Lower lobe of right lung (tissue), 2 donors: Measurements from ENCODE around the gene KLHL22. TPM values are rescaled to one million over a fixed set of nuclear protein-coding genes. Genes with fewer than 3 reads are reported as not detected.
A peak's percentile ranks its signal among the peaks of the same experiment; 100 is the strongest.
"Not testable (repeated sequence)": the region's sequence is repeated elsewhere in the genome, so short reads cannot be mapped to it uniquely, and the experiment has no call there.

Experiments used
- ATAC-seq, 2 donors: fragments of 200-7000 bp; cut with Tn5 transposase; one replicate each; pipeline ENCODE4 v1.9.1; 2020 to 2022; ENCODE audit warnings: mild to moderate bottlenecking in 2 of 2, moderate library complexity in 2 of 2
- DNase-seq: peaks from one replicate; pipeline ENCODE4 v3.0.0-alpha.2; 2020
- H3K27ac ChIP-seq: fragments of 200-600 bp; one replicate; pipeline ENCODE4 v1.8.0; 2022
- H3K27me3 ChIP-seq: fragments of 200-600 bp; one replicate; pipeline ENCODE4 v1.8.0; 2022; ENCODE audit warnings: low read depth
- H3K36me3 ChIP-seq: fragments of 200-600 bp; one replicate; pipeline ENCODE4 v1.8.0; 2022; ENCODE audit warnings: mild to moderate bottlenecking
- H3K4me1 ChIP-seq: fragments of 200-600 bp; one replicate; pipeline ENCODE4 v1.8.0; 2022
- H3K4me3 ChIP-seq: fragments of 200-600 bp; one replicate; pipeline ENCODE4 v1.8.0; 2022; ENCODE audit warnings: mild to moderate bottlenecking
- H3K9me3 ChIP-seq: fragments of 200-600 bp; one replicate; pipeline ENCODE4 v1.8.0; 2022
- intact Hi-C: fragments of 100-400 bp; cut with DNase I; formaldehyde crosslinking; loops from one replicate; pipeline ENCODE4 v1.11.0; 2022
- total RNA-seq: library from RNA; stranded (reverse); fragmentation: NEBNext Ultra II Directional; extraction: Animal tissue kit (Norgen Biotek cat#: 25700); gene quantifications from one replicate; pipeline ENCODE4 v1.2.1, GENCODE V29; 2021
- TF ChIP-seq, protein P1 (sequence below): fragments of 200-600 bp; IDR thresholded peaks from one replicate; pipeline ENCODE4 v1.8.0; 2022; ENCODE audit warnings: antibody characterized with exemption, mild to moderate bottlenecking
- donor health status: DM: no; HTN: yes; CAD: no; lungs with severe emphysema.

The KLHL22 gene
- total RNA-seq, 1 donor from 2014 or later: 24.0 TPM

DNA sequence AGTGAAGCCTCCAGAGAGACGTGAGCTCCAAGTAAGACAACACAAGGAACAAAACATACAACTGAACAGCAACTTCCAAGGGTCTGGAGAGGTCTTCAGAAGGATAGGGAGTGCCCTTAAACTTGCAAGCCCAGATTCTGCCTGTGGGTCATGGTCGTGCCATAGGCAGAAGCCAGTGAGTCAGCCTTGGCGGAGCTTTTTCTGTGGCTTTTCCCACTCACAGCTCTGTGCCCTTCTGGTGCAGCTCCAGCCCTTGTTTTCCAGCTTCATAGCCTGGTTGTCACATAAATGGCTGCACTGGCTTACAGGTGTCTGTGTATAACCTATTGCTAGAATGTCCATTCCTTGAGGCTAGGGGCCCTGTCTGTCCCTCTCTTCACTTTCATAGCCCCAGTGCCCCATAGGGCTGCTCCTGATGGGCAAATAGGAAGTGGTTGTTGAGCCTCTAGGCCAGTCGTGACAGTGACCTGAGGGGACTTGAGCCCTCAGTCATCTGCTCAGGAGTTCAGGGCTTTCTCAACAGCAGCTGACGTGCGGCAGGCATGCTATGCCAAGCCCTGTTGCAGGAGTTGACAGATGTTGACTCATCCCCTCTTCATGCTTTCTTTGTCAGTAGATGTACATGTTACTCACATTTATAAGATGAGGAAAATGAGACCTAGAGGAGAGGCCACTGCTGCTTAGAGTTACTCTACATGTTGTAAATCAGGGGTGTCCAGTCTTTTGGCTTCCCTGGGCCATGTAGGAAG lies 19.2 kb upstream of the KLHL22 start:
- H3K4me3 ChIP-seq: no peak overlapping the region
- TF ChIP-seq, protein P1, sequence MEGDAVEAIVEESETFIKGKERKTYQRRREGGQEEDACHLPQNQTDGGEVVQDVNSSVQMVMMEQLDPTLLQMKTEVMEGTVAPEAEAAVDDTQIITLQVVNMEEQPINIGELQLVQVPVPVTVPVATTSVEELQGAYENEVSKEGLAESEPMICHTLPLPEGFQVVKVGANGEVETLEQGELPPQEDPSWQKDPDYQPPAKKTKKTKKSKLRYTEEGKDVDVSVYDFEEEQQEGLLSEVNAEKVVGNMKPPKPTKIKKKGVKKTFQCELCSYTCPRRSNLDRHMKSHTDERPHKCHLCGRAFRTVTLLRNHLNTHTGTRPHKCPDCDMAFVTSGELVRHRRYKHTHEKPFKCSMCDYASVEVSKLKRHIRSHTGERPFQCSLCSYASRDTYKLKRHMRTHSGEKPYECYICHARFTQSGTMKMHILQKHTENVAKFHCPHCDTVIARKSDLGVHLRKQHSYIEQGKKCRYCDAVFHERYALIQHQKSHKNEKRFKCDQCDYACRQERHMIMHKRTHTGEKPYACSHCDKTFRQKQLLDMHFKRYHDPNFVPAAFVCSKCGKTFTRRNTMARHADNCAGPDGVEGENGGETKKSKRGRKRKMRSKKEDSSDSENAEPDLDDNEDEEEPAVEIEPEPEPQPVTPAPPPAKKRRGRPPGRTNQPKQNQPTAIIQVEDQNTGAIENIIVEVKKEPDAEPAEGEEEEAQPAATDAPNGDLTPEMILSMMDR: no peak
- intact Hi-C loops: no loop called here
- peaks cover 63% of the 10 kb centered on the region for H3K4me1 ChIP-seq
- ATAC-seq: peak in 1 of 2 donors; percentile 5
- H3K36me3 ChIP-seq: peaks cover 25% of the 10 kb centered on the region
- no peaks in the 10 kb centered on the region for H3K9me3 ChIP-seq
- no peak for DNase-seq
- no peak overlapping the region for H3K27ac ChIP-seq
- H3K27me3 ChIP-seq: no peaks in the 10 kb centered on the region

DNA sequence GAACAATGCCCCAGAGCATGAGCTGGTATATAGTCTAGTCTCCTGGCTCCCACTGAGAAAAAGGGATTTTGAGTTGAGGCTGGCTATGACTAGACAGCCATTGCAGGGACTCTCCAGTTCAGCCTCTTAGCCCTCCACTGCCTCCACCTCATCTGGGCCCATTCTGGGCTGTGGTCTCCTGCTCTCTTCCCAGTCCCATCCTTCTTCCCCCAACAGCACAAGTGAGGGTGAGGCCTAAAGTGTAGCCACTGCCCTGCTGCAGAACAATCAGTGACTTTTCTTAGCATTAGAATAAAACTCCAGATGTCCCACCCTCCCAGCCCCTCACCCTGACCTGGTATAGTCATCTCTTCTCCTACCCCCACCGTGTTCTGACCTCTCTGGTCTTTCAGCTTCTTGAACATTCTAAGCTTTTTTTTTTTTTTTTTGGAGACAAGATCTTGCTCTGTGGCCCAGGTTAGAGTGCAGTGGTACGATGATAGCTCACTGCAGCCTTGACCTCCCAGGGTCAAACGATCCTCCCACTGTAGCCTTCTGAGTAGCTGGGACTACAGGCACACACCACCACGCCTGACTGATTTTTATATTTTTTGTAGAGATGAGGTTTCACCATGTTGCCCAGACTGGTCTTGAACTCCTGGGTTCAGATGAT lies 16.1 kb upstream of the KLHL22 start:
- DNase-seq: no peak
- Histone ChIP-seq H3K36me3 (peaks cover 12% of the 10 kb centered on the region), H3K27ac (peak overlapping the region; percentile 24), H3K4me1 (peaks cover 69% of the 10 kb centered on the region), H3K4me3 (no peak overlapping the region), H3K9me3 (no peaks in the 10 kb centered on the region), H3K27me3 (no peaks in the 10 kb centered on the region)
- TF ChIP-seq, protein P1: no peak
- intact Hi-C loops: no loop called here
- no peak for ATAC-seq

DNA sequence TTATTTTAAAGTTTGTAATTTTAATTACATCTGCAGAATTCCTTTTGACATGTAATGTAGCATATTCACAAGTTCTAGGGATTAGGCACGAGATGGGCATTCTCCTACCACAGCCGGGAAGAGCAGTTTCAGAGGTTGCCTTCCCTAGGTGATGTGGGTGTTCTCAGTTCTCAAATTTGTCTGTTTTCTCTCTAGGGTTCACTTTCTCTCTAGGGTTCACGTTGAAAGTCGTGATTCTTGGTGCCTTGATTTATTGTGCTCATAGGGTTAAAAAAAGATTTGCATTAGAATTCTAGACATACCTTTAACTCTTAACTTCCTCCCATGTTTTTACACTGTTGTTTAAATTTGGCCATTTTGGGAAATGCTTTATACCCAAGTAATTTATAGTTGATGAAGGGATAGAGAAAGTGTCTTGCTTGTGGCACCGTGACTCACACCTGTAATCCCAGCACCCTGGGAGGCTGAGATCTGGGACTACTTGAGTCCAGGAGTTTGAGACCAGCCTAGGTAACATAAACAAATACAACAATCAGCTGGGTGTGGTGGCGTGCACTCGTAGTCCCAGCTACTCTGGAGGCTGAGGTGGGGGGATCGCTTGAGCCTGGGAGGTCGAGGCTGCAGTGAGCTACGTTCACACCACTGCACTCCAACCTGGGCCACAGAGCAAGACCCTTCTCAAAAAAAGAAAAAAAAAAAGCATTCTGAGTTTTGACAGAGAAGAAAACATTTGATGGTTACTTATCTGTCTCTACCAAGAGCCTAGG lies 15.4 kb upstream of the KLHL22 start:
- Histone ChIP-seq H3K4me3 (no peak overlapping the region), H3K9me3 (no peaks in the 10 kb centered on the region)

DNA sequence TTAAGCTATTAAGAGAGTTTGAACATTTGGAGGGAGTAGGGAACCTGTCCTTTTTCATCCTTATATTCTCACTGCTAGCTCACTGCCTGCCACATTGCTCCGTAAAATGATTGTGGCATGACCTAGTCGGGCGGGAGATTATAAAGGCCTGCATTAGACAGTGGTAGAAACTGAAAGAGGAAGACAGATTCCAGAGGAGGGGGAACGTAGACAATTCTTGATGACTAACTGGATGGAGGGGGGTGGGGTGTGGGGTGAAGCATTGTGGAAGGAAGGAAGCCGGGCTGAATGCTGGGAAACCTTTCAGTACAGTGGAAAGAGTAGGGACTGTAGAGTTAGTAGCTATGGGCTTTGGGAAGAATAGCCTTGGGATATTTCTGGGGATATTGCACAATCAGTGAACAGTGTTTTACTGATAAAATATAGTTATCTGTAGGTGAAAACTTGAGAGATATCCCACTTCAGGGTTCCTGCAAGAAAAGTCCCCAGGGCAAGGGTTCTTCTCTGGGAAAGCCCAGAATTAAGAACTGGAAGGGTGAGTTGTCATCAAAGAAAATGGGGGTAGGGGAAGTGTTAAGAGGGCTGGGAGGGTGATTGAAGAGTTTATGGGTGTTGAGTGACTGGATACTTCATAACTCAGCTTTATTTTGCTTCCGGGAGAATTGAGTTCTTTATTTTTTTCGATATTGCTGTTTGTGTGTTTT lies 13.9 kb upstream of the KLHL22 start:
- peak overlapping the region; percentile 97 for H3K27ac ChIP-seq
- H3K4me1 ChIP-seq: peaks cover 55% of the 10 kb centered on the region
- TF ChIP-seq, protein P1: no peak
- peak; percentile 76 to 85 for ATAC-seq
- DNase-seq: peak; percentile 80
- intact Hi-C loops: no loop called here
- no peaks in the 10 kb centered on the region for H3K27me3 ChIP-seq
- no peaks in the 10 kb centered on the region for H3K9me3 ChIP-seq
- H3K4me3 ChIP-seq: peak overlapping the region; percentile 92
- peaks cover 8% of the 10 kb centered on the region for H3K36me3 ChIP-seq

More for the DNA sequence above, 15.4 kb upstream of the KLHL22 start:
- TF ChIP-seq, protein P1: no peak
- Histone ChIP-seq H3K27me3 (no peaks in the 10 kb centered on the region), H3K36me3 (peaks cover 12% of the 10 kb centered on the region), H3K4me1 (peaks cover 63% of the 10 kb centered on the region), H3K27ac (peak overlapping the region; percentile 97)
- DNase-seq (no peak), ATAC-seq (no peak)
- intact Hi-C loops: no loop called here

DNA sequence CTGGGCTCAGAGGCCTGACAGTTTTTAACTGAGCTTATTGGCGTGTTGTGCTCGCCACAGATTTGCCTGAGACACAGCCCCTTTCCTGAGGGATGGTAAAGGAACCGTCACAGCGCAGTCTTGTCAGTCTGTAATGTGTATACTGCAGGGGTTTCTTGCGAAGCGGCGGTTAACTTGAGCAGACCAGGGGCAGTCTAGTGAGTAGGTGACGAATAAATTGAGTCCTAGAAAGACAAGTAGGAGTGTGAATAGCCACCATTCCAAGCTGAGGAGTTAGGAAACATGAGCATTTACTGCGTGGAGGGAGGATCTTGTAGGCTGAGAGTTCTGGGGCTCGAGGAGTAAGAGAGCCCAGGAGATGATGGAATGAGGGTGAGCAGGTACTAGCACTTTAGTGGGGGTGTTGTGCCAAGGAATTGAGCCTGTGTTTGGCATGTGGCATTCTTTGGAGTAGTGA lies 13.2 kb upstream of the KLHL22 start:
- ATAC-seq (peak; percentile 13 to 15), DNase-seq (no peak)
- TF ChIP-seq, protein P1: no peak
- intact Hi-C loops: no loop called here
- H3K27me3 ChIP-seq: no peaks in the 10 kb centered on the region
- peak overlapping the region; percentile 92 for H3K4me3 ChIP-seq
- H3K36me3 ChIP-seq: peaks cover 2% of the 10 kb centered on the region
- no peaks in the 10 kb centered on the region for H3K9me3 ChIP-seq
- peaks cover 49% of the 10 kb centered on the region for H3K4me1 ChIP-seq
- H3K27ac ChIP-seq: peak overlapping the region; percentile 97

DNA sequence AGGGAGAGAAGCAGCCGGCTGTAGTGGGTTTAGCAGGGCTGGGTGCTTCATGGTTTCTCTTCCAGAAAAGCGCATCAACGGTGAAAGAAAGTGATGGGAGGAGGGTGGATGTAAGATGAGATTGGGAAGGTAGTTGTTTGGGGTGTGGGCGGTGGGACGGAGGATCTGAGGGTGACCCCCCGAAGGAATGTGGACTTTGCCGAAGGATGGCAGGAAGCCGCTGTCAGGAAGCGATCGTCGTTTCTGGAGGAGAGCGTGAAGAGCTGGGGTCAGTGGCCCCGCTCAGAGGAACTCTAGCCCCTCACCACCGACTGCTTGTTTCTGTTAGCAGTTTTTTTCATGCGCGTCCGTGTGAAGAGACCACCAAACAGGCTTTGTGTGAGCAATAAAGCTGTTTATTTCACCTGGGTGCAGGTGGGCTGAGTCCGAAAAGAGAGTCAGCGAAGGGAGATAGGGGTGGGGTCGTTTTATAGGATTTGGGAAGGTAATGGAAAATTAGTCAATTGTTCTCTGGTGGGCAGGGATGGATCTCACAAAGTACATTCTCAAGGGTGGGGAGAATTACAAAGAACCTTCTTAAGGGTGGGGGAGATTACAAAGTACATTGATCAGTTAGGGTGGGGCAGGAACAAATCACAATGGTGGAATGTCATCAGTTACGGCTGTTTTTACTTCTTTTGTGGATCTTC lies 12.6 kb upstream of the KLHL22 start:
- H3K4me1 ChIP-seq: peaks cover 44% of the 10 kb centered on the region

More for the DNA sequence above, 12.6 kb upstream of the KLHL22 start:
- Histone ChIP-seq H3K27ac (peak overlapping the region; percentile 97), H3K4me3 (peak overlapping the region; percentile 92)
- DNase-seq, intact Hi-C loops, H3K36me3 ChIP-seq, H3K27me3 ChIP-seq, H3K9me3 ChIP-seq: not testable (repeated sequence)
- peak; percentile 1 to 2 for ATAC-seq
